Fibroblast of upper back skin (primary cell): Measurements from ENCODE around the gene IL1RL1.
A peak's percentile ranks its signal among the peaks of the same experiment; 100 is the strongest.

Experiments
- DNase-seq: peaks from one replicate; pipeline ENCODE4 v3.0.0-alpha.2; 2013

Gene IL1RL1

GRCh38 chr2:102376052-102376591, 64.8 kb downstream of the IL1RL1 start:
- DNase-seq = peak; percentile 2

DNA sequence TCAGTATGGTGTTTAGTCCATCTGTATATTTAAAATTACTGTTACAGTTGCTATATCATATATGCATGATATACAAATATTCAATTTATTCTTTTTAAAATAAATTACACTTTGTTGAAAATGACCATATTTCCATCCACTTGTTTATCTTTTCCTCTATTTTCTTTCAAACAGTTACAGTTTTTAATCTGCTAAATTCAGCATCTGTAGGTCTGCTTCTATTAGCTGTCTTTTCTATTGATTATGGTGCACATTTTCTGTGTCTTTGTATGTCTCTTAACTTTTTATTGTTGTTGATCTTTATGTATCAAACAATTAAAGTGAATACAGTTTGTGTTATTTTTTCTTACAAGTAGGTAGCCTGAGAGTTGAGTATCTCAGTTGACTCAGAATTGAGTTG, 72.4 kb downstream of the IL1RL1 start:
- DNase-seq = no peak

DNA sequence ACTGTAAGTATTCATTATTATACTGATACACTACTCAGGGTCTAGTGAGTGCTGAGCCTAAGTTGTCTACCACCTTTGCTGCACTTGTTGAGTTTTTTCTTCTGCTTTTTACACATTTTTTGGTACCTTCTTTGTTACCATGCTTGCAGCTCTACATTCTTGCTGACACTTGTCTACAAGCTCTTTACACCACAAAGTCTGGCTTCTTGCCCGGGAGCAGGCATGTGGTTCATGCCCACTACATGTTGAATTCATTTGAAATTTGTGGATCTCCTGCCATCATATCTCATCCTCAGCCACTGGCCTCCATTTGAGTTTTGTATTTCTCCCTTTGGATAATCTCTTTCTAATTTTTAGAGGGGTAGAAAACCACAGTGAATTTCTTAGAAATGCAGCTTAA, 74.2 kb downstream of the IL1RL1 start:
- DNase-seq = peak; percentile 3

GRCh38 chr2:102386004-102386403, 74.6 kb downstream of the IL1RL1 start:
- DNase-seq = no peak

DNA sequence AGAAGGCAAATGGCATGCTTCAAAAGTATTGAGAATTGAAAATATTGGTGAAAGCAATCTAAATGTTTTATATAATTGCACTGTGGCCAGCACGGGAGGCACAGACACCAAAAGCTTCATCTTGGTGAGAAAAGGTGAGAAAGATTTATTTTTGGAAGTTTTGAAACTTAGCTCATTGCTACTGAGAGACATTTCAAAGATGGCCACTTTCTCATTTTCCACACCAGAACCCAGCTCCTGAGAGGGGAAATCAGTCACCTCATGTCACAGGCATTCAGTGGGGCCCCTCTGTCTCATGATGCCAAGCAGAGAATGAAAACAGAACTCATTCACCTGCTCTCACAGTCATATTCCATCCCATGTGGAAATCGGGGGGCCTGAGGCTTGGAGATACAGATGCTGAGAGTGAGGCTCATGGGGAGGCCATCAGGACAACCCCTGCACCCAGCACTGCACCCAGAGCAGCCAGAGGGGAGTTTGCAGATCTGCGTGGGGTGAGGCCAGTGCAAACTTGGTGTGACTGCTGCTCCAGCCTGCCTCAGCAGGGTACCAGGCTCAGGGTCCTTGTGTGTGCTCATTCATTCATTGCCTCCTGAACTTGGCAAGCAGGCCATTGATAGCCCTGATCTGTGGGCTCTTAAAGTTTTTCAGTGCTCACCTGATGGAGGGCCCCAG, 75.6 kb downstream of the IL1RL1 start:
- DNase-seq = no peak

GRCh38 chr2:102387763-102388546, 76.6 kb downstream of the IL1RL1 start:
- no peak for DNase-seq

DNA sequence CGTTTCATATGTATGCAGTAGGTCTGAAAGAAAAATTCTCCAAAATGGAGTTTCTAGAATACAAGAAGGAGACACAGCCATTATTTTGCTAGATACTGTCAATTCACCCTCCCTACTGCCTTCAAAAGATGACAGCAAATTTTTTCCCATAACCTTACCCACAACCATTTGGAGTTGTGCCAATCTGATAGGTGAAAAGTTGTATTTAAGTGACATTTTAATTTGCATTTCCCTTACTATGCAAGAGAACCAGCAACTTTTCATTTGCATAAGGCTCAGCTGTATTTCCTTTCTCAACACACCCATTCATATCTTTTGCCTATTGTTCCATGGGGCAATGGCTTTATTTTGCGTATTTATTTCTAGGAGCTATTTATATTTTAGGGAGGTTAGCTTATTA, 80.2 kb downstream of the IL1RL1 start:
- DNase-seq = no peak

- DNase-seq = no peak
Measured at GRCh38 chr2:102392096-102392495, 80.7 kb downstream of the IL1RL1 start.

DNA sequence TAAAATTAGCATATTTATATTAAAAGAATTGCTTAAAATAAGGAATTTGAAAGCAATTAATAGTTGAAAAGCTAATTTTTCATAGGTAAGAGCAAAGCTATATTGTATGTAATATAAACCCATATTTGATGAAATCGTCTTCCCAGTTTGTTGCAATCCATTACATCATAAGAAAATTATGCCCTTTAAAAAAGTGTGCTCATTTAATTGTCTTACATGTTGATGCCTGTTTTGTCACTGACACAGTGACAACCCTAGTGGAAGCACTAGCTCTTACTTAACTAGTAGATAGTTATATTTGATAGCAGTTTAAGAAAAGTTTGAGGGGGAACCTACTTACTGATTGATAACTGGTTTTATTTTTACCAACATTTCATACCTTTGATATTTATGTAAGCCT, 81.6 kb downstream of the IL1RL1 start:
- no peak for DNase-seq

DNA sequence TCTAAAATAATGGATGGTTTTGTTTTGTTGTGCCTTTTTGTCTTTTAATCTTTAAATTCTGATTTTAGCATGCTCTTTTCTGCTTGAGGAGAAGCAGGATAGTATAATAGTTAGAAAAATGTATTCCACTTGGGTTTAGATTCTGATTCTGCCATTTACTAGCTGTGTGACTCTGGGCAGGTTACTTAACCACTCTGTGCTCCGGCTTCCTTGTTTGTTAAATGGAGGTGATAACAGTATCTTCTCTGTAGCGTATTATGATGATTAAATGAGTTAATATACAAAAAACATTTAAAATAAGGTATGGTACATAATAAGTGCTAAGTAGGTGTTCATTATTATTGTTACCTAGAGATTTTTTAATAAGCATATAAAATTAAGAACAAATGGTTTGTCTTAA, 84.6 kb downstream of the IL1RL1 start:
- DNase-seq = no peak

DNA sequence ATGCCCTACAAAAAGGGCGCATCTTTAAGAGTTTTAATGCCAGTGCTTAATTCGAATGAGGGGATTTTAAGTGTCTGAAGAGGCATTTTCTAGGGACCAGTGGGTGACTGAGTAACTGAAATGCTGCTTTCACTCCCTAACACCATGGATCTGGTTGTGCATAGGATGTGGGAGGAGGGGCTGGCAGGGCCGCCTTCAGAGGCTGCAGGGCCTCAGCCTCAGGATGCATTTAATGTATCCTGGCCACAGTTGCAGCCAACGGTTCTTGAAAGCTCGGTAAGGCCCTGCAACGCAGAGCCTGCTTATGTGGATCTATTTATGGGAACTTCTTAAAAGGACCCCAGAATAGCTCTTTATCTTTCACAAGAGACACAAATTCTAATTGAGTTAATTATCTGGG, 85.8 kb downstream of the IL1RL1 start:
- no peak for DNase-seq

DNA sequence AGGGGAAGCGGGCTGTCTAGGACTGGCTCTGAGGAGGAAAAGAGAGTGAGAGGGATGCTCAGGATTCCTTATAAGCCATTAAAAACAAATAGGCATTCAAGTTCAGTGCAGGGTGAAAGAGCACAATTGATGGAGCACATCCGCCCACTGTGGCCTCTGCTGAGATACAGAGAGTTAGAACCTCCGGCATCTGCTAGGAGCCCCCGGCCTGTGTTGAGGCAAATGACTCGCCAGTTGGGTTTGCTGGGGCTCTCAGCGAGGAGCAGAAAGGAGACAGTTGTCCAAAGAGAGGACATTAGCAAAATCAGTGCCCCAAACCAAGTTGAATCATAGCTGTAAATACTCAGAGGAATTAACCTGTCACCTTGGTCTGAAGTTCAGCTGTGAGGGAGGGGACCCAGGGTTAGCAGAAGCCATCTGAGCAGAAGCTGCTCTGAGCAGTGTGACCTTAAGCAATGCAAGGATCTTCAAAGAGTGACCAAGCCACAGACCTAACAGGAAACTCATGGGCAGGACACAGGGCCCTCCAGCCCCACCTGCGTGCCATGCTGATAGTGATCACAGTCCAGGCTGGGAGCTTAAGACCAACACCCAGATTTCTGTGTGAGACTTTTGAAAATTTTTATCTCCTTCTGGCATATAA, 88.3 kb downstream of the IL1RL1 start:
- DNase-seq = no peak

GRCh38 chr2:102401456-102401855, 90.1 kb downstream of the IL1RL1 start:
- DNase-seq = no peak
